ENCODE results near the gene ZNF358.

Gene ZNF358

DNA sequence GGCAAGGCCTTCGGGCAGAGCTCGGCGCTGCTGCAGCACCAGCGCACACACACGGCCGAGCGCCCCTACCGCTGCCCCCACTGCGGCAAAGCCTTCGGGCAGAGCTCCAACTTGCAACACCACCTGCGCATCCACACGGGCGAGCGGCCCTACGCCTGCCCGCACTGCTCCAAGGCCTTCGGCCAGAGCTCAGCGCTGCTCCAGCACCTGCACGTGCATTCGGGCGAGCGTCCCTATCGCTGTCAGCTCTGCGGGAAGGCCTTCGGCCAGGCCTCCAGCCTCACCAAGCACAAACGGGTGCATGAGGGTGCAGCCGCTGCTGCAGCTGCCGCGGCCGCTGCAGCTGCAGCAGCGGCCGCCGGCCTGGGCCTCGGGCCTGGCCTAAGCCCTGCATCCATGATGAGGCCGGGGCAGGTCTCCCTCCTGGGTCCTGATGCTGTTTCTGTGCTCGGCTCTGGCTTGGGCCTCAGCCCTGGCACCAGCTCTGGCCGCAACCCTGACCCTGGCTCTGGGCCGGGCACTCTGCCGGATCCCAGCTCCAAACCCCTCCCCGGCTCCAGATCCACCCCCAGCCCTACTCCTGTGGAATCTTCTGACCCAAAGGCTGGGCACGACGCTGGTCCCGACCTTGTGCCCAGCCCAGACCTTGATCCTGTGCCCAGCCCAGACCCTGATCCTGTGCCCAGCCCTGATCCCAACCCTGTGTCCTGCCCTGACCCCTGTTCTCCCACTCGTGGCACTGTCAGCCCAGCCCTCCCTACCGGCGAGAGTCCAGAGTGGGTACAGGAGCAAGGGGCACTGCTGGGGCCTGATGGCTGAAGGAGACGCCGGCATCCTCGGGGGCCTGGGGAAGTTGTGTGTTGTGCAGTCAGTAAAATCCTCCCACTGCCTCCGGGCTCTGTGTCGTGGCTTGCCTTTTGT lies 4.5 kb downstream of the ZNF358 start:
- DNase-seq: no peak

DNA sequence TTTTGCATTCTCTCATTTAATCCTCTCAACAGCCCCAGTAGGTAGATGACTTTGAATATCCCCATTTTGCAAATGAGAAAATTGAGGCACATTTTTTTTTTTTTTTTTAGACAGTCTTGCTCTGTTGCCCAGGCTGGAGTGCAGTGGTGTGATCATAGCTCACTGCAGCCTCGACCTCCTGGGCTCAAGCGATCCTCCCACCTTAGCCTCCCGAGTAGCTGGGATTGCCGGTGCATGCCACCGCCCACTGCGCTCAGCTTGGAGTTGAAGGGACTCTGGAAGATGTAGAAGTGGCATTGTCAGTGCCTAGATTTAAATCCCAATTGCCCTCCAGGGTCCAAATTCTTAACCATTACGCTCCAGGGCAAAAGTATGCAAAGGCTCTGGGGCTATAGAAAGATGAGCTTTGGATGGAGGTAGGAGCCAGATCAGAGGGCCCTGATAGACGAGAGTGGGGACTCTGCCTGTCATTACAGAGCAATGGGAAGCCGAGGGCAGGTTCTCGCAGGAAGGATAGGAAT lies 5.7 kb downstream of the ZNF358 start:
- DNase-seq: no peak

- peak; percentile 98 for DNase-seq
Measured at GRCh38 chr19:7522072-7522922, 6.4 kb downstream of the ZNF358 start, which contains the start of gene MCOLN1. TSS of gene MCOLN1 (plus strand) at chr19:7522624. CDS start at chr19:7522751, 127 bp downstream.

- no peak for DNase-seq
Measured at GRCh38 chr19:7522923-7523667, 7.2 kb downstream of the ZNF358 start.

- DNase-seq: no peak
Measured at GRCh38 chr19:7524523-7524922, 8.6 kb downstream of the ZNF358 start.

GRCh38 chr19:7524992-7525739 lies 9.3 kb downstream of the ZNF358 start:
- no peak for DNase-seq

- no peak for DNase-seq
Measured at GRCh38 chr19:7526059-7526929, 10.4 kb downstream of the ZNF358 start.

DNA sequence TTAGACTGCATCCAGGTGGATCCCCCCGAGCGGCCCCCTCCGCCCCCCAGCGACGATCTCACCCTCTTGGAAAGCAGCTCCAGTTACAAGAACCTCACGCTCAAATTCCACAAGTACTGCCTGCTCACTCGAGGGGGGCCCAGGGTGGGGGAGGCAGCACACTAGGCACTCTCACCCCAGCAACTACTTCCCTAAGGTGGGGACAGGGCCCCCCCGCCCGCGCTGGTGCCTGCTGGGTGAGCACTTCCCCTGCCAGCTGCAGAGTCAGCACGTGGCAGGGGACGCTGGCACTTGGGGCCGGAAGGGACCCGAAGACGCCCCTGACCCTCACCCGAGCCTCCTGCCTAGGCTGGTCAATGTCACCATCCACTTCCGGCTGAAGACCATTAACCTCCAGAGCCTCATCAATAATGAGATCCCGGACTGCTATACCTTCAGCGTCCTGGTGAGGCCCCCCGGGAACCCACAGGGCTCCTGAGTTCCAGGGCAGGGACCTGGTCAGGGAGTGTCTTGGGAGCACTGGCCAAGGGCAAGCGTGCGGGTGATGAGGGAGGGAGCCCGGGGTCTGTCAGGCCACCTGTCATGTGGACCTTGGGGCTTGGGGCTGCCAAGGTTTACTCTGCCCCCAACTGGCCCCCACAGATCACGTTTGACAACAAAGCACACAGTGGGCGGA lies 11.8 kb downstream of the ZNF358 start:
- no peak for DNase-seq

- DNase-seq: no peak
Measured at GRCh38 chr19:7528192-7528519, 12.3 kb downstream of the ZNF358 start.

- no peak for DNase-seq
Measured at GRCh38 chr19:7528522-7529245, 12.8 kb downstream of the ZNF358 start.

GRCh38 chr19:7529246-7529600 lies 13.3 kb downstream of the ZNF358 start:
- DNase-seq: no peak

DNA sequence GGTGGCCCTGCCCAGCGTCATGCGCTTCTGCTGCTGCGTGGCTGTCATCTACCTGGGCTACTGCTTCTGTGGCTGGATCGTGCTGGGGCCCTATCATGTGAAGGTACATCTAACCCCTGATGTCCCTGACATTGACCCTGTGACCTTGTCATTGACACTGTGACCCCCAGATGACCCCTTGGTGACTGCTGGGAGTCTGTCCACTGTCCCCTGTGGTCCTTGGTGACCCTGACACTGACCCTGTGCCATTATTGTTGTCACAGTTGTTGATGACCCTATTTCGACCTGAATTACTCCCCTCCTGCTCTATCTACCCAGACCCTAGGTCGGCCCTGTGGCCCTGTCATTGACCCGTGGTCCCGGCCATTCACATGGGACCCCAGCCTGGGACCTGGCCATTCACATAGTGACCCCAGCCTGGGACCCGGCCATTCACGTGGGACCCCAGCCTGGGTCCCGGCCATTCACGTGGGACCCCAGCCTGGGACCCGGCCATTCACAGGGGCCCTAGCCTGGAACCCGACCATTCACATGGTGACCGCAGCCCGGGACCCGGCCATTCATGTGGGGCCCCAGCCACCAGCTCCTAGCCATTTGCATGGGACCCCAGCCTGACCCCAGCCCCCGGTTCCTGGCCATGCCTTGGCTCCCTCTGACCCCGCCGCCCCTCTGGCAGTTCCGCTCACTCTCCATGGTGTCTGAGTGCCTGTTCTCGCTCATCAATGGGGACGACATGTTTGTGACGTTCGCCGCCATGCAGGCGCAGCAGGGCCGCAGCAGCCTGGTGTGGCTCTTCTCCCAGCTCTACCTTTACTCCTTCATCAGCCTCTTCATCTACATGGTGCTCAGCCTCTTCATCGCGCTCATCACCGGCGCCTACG lies 13.9 kb downstream of the ZNF358 start:
- no peak for DNase-seq

DNA sequence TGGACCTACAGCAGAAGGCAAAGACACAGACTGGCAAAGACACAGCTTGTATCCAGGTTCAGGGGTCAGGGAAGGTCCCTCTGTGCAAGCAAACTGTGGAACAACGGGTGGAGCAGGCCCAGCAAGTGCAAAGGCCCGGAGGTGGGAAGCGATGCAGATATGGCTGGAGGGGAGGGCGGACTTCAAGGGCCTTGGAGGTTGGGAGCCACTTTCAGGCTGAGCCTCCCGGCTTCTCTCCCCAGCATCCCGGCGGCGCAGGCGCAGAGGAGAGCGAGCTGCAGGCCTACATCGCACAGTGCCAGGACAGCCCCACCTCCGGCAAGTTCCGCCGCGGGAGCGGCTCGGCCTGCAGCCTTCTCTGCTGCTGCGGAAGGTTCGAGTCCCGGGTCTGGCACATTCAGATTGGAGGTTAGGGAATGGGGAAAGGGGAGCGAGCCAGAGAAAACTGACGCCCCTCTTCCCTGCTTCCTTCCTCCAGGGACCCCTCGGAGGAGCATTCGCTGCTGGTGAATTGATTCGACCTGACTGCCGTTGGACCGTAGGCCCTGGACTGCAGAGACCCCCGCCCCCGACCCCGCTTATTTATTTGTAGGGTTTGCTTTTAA lies 17.5 kb downstream of the ZNF358 start:
- no peak for DNase-seq

DNA sequence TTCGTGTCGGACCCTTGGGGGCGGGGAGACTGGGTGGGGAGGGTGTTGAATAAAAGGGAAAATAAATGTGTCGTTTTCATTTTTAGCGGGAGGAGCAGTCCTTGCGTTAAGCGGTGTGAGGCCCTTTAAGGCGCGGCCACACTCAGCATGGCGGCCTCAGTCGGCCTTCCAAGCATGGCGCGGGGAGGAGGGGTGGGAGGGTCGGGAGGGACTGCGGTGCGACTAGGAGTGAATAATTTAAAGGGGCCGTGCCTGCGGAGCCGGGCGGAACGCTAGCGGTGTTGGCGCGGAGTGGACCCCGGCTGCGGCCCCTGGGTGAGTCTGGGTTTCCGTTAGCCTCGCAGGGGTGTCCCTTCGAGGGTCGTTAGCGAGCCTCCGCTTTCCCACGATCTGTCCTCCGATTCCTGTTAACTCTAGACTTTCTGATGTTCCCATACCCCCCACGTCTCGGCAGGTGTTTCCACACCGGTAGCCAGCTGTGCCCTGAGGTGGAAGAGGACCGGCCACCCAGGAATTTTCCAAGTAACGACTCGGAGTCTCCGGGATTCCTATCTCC lies 18.1 kb downstream of the ZNF358 start:
- peak; percentile 77 for DNase-seq

GRCh38 chr19:7534531-7535046 lies 18.7 kb downstream of the ZNF358 start:
- DNase-seq: peak; percentile 30

DNA sequence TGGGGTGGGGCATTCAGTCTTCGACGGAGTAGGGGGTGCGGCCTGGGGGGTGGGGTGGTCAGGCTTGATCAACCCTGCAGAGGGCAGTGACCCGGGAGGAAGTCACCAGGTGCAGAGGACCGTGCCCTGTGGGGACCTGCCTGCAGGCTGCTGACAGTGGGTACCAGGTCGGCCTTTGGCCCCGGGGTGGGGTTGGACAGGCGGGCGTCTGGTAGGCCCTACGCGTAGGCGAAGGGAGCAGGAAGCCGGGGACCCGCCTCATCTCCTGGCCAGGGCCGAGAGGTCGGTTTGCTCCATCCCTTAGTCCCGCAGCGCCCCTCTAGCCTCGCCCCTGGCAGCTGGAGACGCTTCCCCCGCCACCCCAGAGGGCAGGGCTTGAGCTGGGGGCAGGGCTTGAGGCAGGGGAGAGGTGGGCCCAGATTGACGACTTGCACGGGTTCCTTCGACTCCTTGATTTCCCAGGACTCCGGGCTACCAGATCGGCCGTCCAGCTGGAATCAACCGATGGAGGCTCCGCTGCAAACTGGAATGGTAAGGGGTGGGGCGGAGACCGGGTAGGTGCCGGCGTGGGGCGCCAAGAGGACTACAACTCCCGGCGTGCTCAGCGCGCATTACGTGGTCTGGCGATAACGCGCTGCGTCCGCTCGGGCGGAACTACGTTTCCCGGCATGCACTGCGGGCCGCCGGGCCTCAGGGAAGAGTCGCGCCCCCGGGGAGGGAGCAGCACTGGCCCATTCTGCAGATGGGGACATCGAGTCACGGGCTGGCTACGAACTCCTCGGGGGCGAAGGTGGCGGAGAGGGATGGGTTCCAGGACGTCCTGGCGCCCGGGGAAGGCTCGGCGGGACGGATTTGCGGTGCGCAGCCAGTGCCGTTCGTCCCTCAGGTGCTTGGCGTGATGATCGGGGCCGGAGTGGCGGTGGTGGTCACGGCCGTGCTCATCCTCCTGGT lies 19.4 kb downstream of the ZNF358 start, which contains the start of gene PNPLA6:
PNPLA6 (plus strand) TSS at position 671 of the 951 bp plus-strand sequence; CDS start at position 743, 72 bp downstream.
- DNase-seq: peak; percentile 84
